ENCODE measurements around the gene LIF.

DNA sequence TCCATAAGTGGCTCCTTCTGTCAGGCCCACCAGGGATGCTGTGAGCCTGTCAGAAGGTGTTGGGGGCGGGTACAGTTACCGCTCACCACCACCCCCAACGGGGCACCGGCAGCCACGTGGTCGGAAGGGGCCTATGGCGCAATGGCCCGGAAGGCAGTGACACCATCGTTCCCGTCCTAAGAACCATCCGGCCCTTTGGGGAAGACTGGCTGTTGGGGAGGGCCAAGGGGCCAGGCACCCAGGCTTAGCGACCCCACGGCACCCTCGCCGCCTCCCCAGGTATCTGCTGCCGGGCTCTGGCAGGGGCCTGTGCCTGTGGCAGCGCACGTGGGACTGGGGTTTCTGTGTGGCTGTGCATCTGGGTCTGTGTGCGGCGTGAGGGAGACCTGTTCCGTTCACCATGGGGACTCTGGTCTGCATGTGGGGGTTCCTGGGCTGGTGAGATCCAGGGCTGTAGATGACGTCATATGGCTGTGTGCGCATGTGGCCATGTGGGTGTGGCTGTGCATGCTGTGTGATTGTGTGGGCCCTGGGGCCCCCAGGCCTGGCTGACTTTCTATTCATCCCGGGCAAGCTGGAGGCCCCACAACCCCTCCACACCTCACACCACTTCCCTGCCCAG lies 19.4 kb upstream of the LIF start:
- no peak for TF ChIP-seq FOXK2 (IDR thresholded peaks at IDR 0.05)
- TF ChIP-seq BHLHE40 (IDR thresholded peaks at IDR 0.05; ENCODE audit: borderline replicate concordance): no peak
- TF ChIP-seq LEF1 (IDR thresholded peaks at IDR 0.05; ENCODE audit: borderline replicate concordance): no peak
- TF ChIP-seq ARNT (IDR thresholded peaks at IDR 0.05): no peak

Measured in HEK293T (cell line).